ENCODE measurements around the gene TCHH.

- TF ChIP-seq ZNF565 (CRISPR knock-in tag; conservative IDR thresholded peaks at IDR 0.05; ENCODE audit: low read depth) (no peak), RARB (CRISPR knock-in tag; IDR thresholded peaks at IDR 0.05) (no peak), ZC3H10 (CRISPR knock-in tag; IDR thresholded peaks at IDR 0.05) (no peak), ISL1 (CRISPR knock-in tag; IDR thresholded peaks at IDR 0.05) (no peak), ZNF70 (CRISPR knock-in tag; IDR thresholded peaks at IDR 0.05) (no peak), ZFP30 (CRISPR knock-in tag; IDR thresholded peaks at IDR 0.05) (no peak)
Measured at GRCh38 chr1:152109998-152110294, 5.3 kb downstream of the TCHH start.

Measured in SK-N-SH treated with all-trans-retinoic acid at 6 μM for 48 hours (cell line).